Lung (tissue), 12 donors: ENCODE measurements around the gene C19orf12. TPM values are rescaled to one million over a fixed set of nuclear protein-coding genes. Genes with fewer than 3 reads are reported as not detected.

ENCODE experiments used
- ATAC-seq: fragments of 200-7000 bp; cut with Tn5 transposase; one replicate; pipeline ENCODE4 v1.9.1; 2020; ENCODE audit warnings: moderate number of reproducible peaks; ENCODE audit not compliant: insufficient read depth, low FRiP score
- DNase-seq, 3 donors: peaks; one replicate each; pipeline ENCODE4 v3.0.0-alpha.2; 2013 to 2017
- H3K27ac ChIP-seq, 2 donors: one replicate each; pipeline ENCODE4 v1.5.1; 2013; ENCODE audit warnings: mild to moderate bottlenecking in 2 of 2, moderate library complexity in 2 of 2, control low read depth in 1 of 2, inconsistent platforms in 1 of 2, low read depth in 1 of 2, low read length in 1 of 2
- H3K27me3 ChIP-seq, 3 donors: one replicate each; pipeline ENCODE4 v1.5.1; 2013; ENCODE audit warnings: low read length in 2 of 3; ENCODE audit not compliant: control insufficient read depth in 3 of 3, insufficient read depth in 3 of 3
- H3K36me3 ChIP-seq, 4 donors: one replicate each; pipeline ENCODE4 v1.5.1; 2013; ENCODE audit warnings: low read length in 4 of 4, mild to moderate bottlenecking in 1 of 4, moderate library complexity in 1 of 4; ENCODE audit not compliant: control insufficient read depth in 4 of 4, insufficient read depth in 4 of 4
- H3K4me1 ChIP-seq, 5 donors: one replicate each; pipeline ENCODE4 v1.5.1; 2013; ENCODE audit warnings: low read length in 5 of 5, mild to moderate bottlenecking in 2 of 5, moderate library complexity in 1 of 5; ENCODE audit not compliant: control insufficient read depth in 5 of 5, insufficient read depth in 5 of 5
- H3K4me3 ChIP-seq: one replicate; pipeline ENCODE4 v1.5.1; 2013; ENCODE audit warnings: mild to moderate bottlenecking, control low read depth, moderate library complexity
- H3K9ac ChIP-seq, 2 donors: one replicate each; pipeline ENCODE4 v1.5.1; 2013; ENCODE audit warnings: low read length in 2 of 2, control low read depth in 1 of 2; ENCODE audit not compliant: insufficient read depth in 1 of 2
- H3K9me3 ChIP-seq, 4 donors: one replicate each; pipeline ENCODE4 v1.5.1; 2013; ENCODE audit warnings: low read length in 3 of 4, mild to moderate bottlenecking in 1 of 4, moderate library complexity in 1 of 4; ENCODE audit not compliant: control insufficient read depth in 4 of 4, insufficient read depth in 3 of 4
- CTCF ChIP-seq: IDR thresholded peaks from 2 replicates; pipeline ENCODE4 v1.5.1; 2012; ENCODE audit warnings: mild to moderate bottlenecking; ENCODE audit errors: control extremely low read depth, extremely low read depth
- WGBS, 2 donors: extraction: QIAGEN DNeasy Blood & Tissue Kit; methylation state at CpG; one replicate each; pipeline ENCODE4 v1.1.7; 2013; 5-methylcytosine and 5-hydroxymethylcytosine counted together
- polyA plus RNA-seq, 2 donors: library from polyadenylated mRNA; stranded (reverse); fragments of 200-250 nt; gene quantifications; one replicate each; pipeline ENCODE4 v1.2.1, GENCODE V29; 2013
- total RNA-seq, 2 donors: library from RNA; depleted of rRNA in 1 of 2; stranded (reverse); fragments of >200 nt in 1 of 2; gene quantifications; one replicate each; pipeline ENCODE4 v1.2.1, GENCODE V29; 2014 to 2021
- donor health status: control.
- donor health status: control.
- donor health status: Bipolar disorder and iron deficiency.
- donor health status: healthy.
- donor health status: DM: yes; HTN: yes; CAD: no.

Gene C19orf12
- total and polyA plus RNA-seq, 4 donors: 11.4 to 26.0 (median 17.7) TPM

DNA sequence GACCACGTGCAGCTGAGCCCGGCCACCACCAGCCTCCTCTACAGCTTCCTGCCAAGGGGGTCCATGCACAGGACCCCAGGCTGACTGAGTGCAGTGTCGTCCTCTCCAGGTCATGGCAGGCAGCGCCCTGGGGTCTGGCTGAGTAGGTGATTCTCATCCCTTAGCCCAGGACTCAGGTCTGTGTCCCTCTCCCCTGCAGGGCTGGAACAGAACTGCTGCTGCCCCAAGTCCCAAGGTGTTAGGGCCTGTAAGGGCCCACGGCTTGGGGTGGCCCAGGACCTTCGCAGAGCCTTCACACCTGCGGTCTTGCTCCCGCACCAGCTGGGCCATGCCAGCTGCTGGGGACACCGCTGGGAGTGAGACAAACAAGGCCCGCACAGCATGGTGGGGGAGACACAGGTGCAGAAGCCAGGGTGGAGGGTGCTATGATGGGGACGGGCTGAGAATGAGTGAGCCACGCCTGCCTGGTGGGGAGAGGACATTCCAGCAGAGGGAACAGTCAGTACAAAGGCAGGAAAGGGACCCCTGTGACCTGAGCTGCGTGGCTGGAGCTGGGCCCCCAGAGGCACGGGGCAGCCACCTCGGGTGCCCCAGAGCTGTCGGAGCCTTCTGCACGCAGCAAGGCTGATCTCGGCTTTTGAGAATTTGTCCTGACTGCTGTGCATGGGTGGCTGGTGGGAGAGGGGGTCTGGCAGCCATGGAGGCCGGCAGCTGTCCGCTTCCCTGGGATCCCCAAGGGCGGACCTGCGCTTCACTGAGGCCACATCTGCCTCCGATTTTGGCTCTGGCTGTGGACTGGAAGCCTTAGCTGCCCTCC, 37.9 kb downstream of the C19orf12 start:
- no peak for ATAC-seq
- no peak for TF ChIP-seq CTCF
- no peak overlapping the region for H3K9ac ChIP-seq
- peaks cover 0 to 23% (median 7%) of the 10 kb centered on the region in 4 donors for H3K36me3 ChIP-seq
- H3K4me3 ChIP-seq: no peak overlapping the region
- no peak for DNase-seq
- 87 to 90% methylated on average over 18 to 23 of the region's 23 CpGs for WGBS, 2 donors
- peaks cover 0 to 21% (median 0%) of the 10 kb centered on the region in 5 donors for H3K4me1 ChIP-seq
- H3K27ac ChIP-seq: peak overlapping the region; percentile 18 to 50
- H3K27me3 ChIP-seq: no peaks in the 10 kb centered on the region
- no peaks in the 10 kb centered on the region for H3K9me3 ChIP-seq

DNA sequence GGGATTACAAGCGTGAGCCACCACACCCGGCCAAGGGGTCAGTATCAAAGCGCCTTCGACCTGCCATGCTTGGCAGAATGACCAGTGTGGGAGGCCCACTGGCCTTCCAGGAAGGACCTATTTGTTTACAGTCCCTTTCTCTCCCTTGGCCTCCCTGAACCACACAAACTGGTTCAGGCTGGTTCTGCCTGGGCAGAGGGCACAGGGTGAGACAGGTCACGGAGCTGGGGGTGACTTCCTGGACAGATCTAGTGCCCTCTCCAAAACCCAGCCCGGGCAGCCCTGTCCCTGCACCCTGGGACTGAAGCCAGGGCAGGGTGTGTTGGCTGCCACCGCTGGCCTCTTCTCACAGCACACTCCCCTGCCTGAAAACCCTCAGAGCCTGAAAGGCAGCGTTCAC, 38.5 kb downstream of the C19orf12 start:
- H3K4me3 ChIP-seq: no peak overlapping the region
- no peak for ATAC-seq
- no peak overlapping the region for H3K9ac ChIP-seq

DNA sequence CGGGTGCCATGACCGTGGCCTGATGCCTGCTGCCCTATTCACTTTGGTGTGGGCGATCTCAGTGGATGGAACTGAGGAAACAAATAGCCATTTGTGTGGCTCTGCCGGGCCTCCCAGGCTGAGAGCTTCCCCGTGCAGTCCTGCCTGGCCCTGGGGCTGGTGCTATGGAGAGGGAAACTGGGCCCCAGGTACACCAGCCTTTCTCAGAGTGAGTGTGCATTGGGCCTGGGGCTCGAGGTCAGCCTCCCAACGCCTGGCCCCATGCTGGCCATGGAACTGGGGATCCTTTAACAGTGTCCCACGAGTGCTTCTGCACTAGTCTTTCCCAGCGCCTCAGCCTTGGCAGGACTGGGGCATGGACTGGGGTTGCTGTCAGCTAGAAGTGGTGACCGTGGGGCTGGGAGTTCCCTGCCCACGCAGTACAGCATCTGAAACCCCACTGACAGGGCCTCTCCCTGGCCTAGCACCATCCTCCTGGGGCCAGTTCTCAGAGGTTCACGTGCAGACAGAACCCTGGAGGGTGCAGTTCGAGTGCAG, 39.3 kb downstream of the C19orf12 start:
- WGBS, 2 donors: 91 to 94% methylated on average over 13 of the region's 13 CpGs
- no peaks in the 10 kb centered on the region for H3K9me3 ChIP-seq
- H3K4me3 ChIP-seq: no peak overlapping the region
- no peak for DNase-seq
- peaks cover 0 to 23% (median 7%) of the 10 kb centered on the region in 4 donors for H3K36me3 ChIP-seq
- peaks cover 0 to 25% (median 0%) of the 10 kb centered on the region in 5 donors for H3K4me1 ChIP-seq
- H3K9ac ChIP-seq: no peak overlapping the region
- no peaks in the 10 kb centered on the region for H3K27me3 ChIP-seq
- H3K27ac ChIP-seq: peak overlapping the region; percentile 26 to 50
- ATAC-seq: no peak
- no peak for TF ChIP-seq CTCF

More for the DNA sequence above, 38.5 kb downstream of the C19orf12 start:
- Histone ChIP-seq H3K36me3 (peaks cover 0 to 23% (median 7%) of the 10 kb centered on the region in 4 donors), H3K27me3 (no peaks in the 10 kb centered on the region), H3K9me3 (no peaks in the 10 kb centered on the region), H3K27ac (peak overlapping the region; percentile 26 to 50), H3K4me1 (peaks cover 0 to 24% (median 0%) of the 10 kb centered on the region in 5 donors)
- no peak for TF ChIP-seq CTCF
- 57 to 70% methylated on average over 8 of the region's 8 CpGs for WGBS, 2 donors
- DNase-seq: no peak
